H9 (cell line): ENCODE measurements around the gene ELFN2. TPM values are rescaled to one million over a fixed set of nuclear protein-coding genes. Genes with fewer than 3 reads are reported as not detected.

Experiments used
- DNase-seq: peaks from one replicate; pipeline ENCODE4 v3.0.0-alpha.2; 2017
- H2AFZ ChIP-seq: one replicate; pipeline ENCODE4 v1.6.1; 2013; ENCODE audit warnings: mild to moderate bottlenecking, low read length, control low read depth, moderate library complexity
- H2AK5ac ChIP-seq: 2 replicates; pipeline ENCODE4 v1.6.1; 2013; ENCODE audit warnings: low read length, control low read depth, mixed read lengths; ENCODE audit not compliant: insufficient read length
- H2BK120ac ChIP-seq: one replicate; pipeline ENCODE4 v1.6.1; 2013; ENCODE audit warnings: low read depth, mild to moderate bottlenecking, low read length, control low read depth, inconsistent platforms; ENCODE audit not compliant: poor library complexity, severe bottlenecking
- H2BK12ac ChIP-seq: 2 replicates; pipeline ENCODE4 v1.6.1; 2013; ENCODE audit warnings: low read length, control low read depth, mixed read lengths, low read depth; ENCODE audit not compliant: insufficient read length
- H2BK15ac ChIP-seq: 2 replicates; pipeline ENCODE4 v1.6.1; 2013; ENCODE audit warnings: low read depth, low read length, control low read depth
- H2BK20ac ChIP-seq: one replicate; pipeline ENCODE4 v1.6.1; 2013; ENCODE audit warnings: low read depth, mild to moderate bottlenecking, low read length, control low read depth, inconsistent platforms; ENCODE audit not compliant: poor library complexity, severe bottlenecking
- H2BK5ac ChIP-seq: 2 replicates; pipeline ENCODE4 v1.6.1; 2013; ENCODE audit warnings: low read length, control low read depth, mixed read lengths; ENCODE audit not compliant: insufficient read length
- H3K14ac ChIP-seq: 2 replicates; pipeline ENCODE4 v1.6.1; 2013; ENCODE audit warnings: low read length, control low read depth; ENCODE audit not compliant: insufficient read depth
- H3K18ac ChIP-seq: 2 replicates; pipeline ENCODE4 v1.6.1; 2013; ENCODE audit warnings: low read depth, mild to moderate bottlenecking, mixed read lengths, low read length, control low read depth; ENCODE audit not compliant: insufficient read length
- H3K23ac ChIP-seq: 2 replicates; pipeline ENCODE4 v1.6.1; 2013; ENCODE audit warnings: low read length, control low read depth, mixed read lengths, low read depth; ENCODE audit not compliant: insufficient read length
- H3K23me2 ChIP-seq: 2 replicates; pipeline ENCODE4 v1.6.1; 2013; ENCODE audit warnings: low read depth, mild to moderate bottlenecking, mixed read lengths, low read length, control low read depth; ENCODE audit not compliant: insufficient read length, poor library complexity, severe bottlenecking
- H3K27ac ChIP-seq: 2 replicates; pipeline ENCODE4 v1.5.1; 2013; ENCODE audit warnings: low read length, control low read depth, mixed read lengths, low read depth; ENCODE audit not compliant: insufficient read length
- H3K27me3 ChIP-seq: 2 replicates; pipeline ENCODE4 v1.6.1; 2013; ENCODE audit warnings: low read length, control low read depth, inconsistent platforms; ENCODE audit not compliant: insufficient read depth
- H3K4ac ChIP-seq: 2 replicates; pipeline ENCODE4 v1.6.1; 2013; ENCODE audit warnings: low read depth, mild to moderate bottlenecking, control low read depth, inconsistent platforms, low read length, moderate library complexity
- H3K4me1 ChIP-seq: 2 replicates; pipeline ENCODE4 v1.6.1; 2013; ENCODE audit warnings: low read length, control low read depth, inconsistent platforms; ENCODE audit not compliant: insufficient read depth
- H3K4me2 ChIP-seq: 2 replicates; pipeline ENCODE4 v1.6.1; 2013; ENCODE audit warnings: low read length, control low read depth, mixed read lengths; ENCODE audit not compliant: insufficient read length, insufficient read depth
- H3K56ac ChIP-seq: 2 replicates; pipeline ENCODE4 v1.6.1; 2013; ENCODE audit warnings: low read depth, mild to moderate bottlenecking, mixed read lengths, low read length, control low read depth; ENCODE audit not compliant: insufficient read length
- H3K79me1 ChIP-seq: 2 replicates; pipeline ENCODE4 v1.6.1; 2013; ENCODE audit warnings: low read depth, mild to moderate bottlenecking, moderate library complexity, low read length, control low read depth, inconsistent platforms; ENCODE audit not compliant: insufficient read depth, poor library complexity, severe bottlenecking
- H3K79me2 ChIP-seq: 2 replicates; pipeline ENCODE4 v1.6.1; 2013; ENCODE audit warnings: low read length, control low read depth, inconsistent platforms; ENCODE audit not compliant: insufficient read depth
- H3K9ac ChIP-seq: 2 replicates; pipeline ENCODE4 v1.6.1; 2013; ENCODE audit warnings: low read length, control low read depth, mixed read lengths; ENCODE audit not compliant: insufficient read length; ENCODE audit errors: extremely low read depth
- H3K9me3 ChIP-seq: one replicate; pipeline ENCODE4 v1.6.1; 2013; ENCODE audit warnings: low read depth, low read length, inconsistent platforms; ENCODE audit not compliant: control insufficient read depth
- H3T11ph ChIP-seq: one replicate; pipeline ENCODE4 v1.6.1; 2013; ENCODE audit warnings: mild to moderate bottlenecking, low read length, control low read depth, inconsistent platforms
- H4K20me1 ChIP-seq: one replicate; pipeline ENCODE4 v1.6.1; 2013; ENCODE audit not compliant: control insufficient read depth, insufficient read length, insufficient read depth
- H4K5ac ChIP-seq: 2 replicates; pipeline ENCODE4 v1.6.1; 2013; ENCODE audit warnings: low read depth, mild to moderate bottlenecking, mixed read lengths, low read length, control low read depth; ENCODE audit not compliant: insufficient read length
- H4K8ac ChIP-seq: replicated peaks from 2 replicates; pipeline ENCODE4 v1.6.1; 2013; ENCODE audit warnings: low read length, control low read depth, mixed read lengths, low read depth; ENCODE audit not compliant: insufficient read length
- H4K91ac ChIP-seq: 2 replicates; pipeline ENCODE4 v1.6.1; 2013; ENCODE audit warnings: low read depth, mild to moderate bottlenecking, moderate library complexity, mixed read lengths, low read length, control low read depth; ENCODE audit not compliant: insufficient read length
- H3K27ac Mint-ChIP-seq, 3 experiments: 2 replicates in 2 of 3; 3 replicates in 1 of 3; pipeline ENCODE4 v1.8.0; 2020 to 2021; ENCODE audit warnings: mixed read lengths in 3 of 3, mild to moderate bottlenecking in 1 of 3, moderate library complexity in 1 of 3
- H3K27me3 Mint-ChIP-seq: 2 replicates; pipeline ENCODE4 v1.8.0; 2021; ENCODE audit warnings: low read depth, mild to moderate bottlenecking, moderate library complexity, mixed read lengths
- H3K36me3 Mint-ChIP-seq, 3 experiments: 2 replicates in 2 of 3; 3 replicates in 1 of 3; pipeline ENCODE4 v1.8.0; 2020 to 2021; ENCODE audit warnings: low read depth in 3 of 3, mixed read lengths in 3 of 3; ENCODE audit not compliant: insufficient read depth in 1 of 3
- H3K4me1 Mint-ChIP-seq, 2 experiments: 2 replicates each; pipeline ENCODE4 v1.8.0; 2020; ENCODE audit warnings: mixed read lengths in 2 of 2
- H3K4me3 Mint-ChIP-seq, 2 experiments: 2 replicates in 1 of 2; 3 replicates in 1 of 2; pipeline ENCODE4 v1.8.0; 2020 to 2021; ENCODE audit warnings: mild to moderate bottlenecking in 2 of 2, mixed read lengths in 2 of 2, moderate library complexity in 1 of 2
- H3K9me3 Mint-ChIP-seq, 2 experiments: 2 replicates in 1 of 2; 3 replicates in 1 of 2; pipeline ENCODE4 v1.8.0; 2020; ENCODE audit warnings: mild to moderate bottlenecking in 2 of 2, mixed read lengths in 2 of 2, moderate library complexity in 1 of 2
- CTCF ChIP-seq: fragments of 200-600 bp; sonication (generic); conservative IDR thresholded peaks from 3 replicates; pipeline ENCODE4 v1.8.0; 2021; ENCODE audit warnings: antibody characterized with exemption, mild to moderate bottlenecking
- WGBS: extraction: QIAGEN DNeasy Blood & Tissue Kit; methylation state at CpG from one replicate; pipeline ENCODE4 v1.1.7; 2013; ENCODE audit warnings: missing lambda C conversion rate, low lambda C conversion rate, mixed read lengths; ENCODE audit not compliant: insufficient read length; ENCODE audit errors: extremely low coverage; 5-methylcytosine and 5-hydroxymethylcytosine counted together
- total RNA-seq: library from RNA; stranded (reverse); gene quantifications from 2 replicates; pipeline ENCODE4 v1.2.1, GENCODE V29; 2021

Gene ELFN2
- total RNA-seq, 1 experiment from 2014 or later, result 0.70 TPM

GRCh38 chr22:37349043-37349814 lies 78.0 kb downstream of the ELFN2 start:
- Histone ChIP-seq H2BK12ac (no peak overlapping the region), H2BK20ac (no peak overlapping the region), H3K4me1 (no peaks in the 10 kb centered on the region; the same call in 1 of the 2 replicates), H3K79me2 (no peaks in the 10 kb centered on the region), H2BK120ac (no peak overlapping the region), H2BK5ac (no peak overlapping the region), H4K91ac (no peak overlapping the region), H3K23ac (no peak overlapping the region), H3K18ac (no peak overlapping the region), H2AFZ (no peak overlapping the region), H3K27ac (no peak overlapping the region), H3K9ac (no peak overlapping the region), H3K56ac (no peak overlapping the region), H3K14ac (no peak overlapping the region), H3K4me2 (no peak overlapping the region), H2BK15ac (no peak overlapping the region), H4K20me1 (no peaks in the 10 kb centered on the region), H2AK5ac (no peak overlapping the region), H3K4ac (no peak overlapping the region), H4K8ac (no peak overlapping the region), H4K5ac (no peak overlapping the region), H3T11ph (no peak overlapping the region), H3K79me1 (no peaks in the 10 kb centered on the region), H3K9me3 (no peaks in the 10 kb centered on the region), H3K27me3 (no peaks in the 10 kb centered on the region), H3K23me2 (no peaks in the 10 kb centered on the region)
- DNase-seq, result no peak
- TF ChIP-seq CTCF, result no peak
- Mint-ChIP-seq H3K27ac (peak overlapping the region in 1 of 3 experiments; percentile 48; a peak in 1 of 7 replicates), H3K4me1 (peaks cover 3 to 28% of the 10 kb centered on the region in 2 experiments), H3K27me3 (peaks cover 6% of the 10 kb centered on the region), H3K36me3 (no peaks in the 10 kb centered on the region), H3K4me3 (no peak overlapping the region), H3K9me3 (no peaks in the 10 kb centered on the region; a peak in 1 of 5 replicates)
- no CpG with 5 or more reads among the region's 19 CpGs for WGBS
